Measurements from ENCODE around the gene MCCC1.
"Not testable (repeated sequence)": the region's sequence is repeated elsewhere in the genome, so short reads cannot be mapped to it uniquely, and the experiment has no call there.

MCCC1 gene

DNA sequence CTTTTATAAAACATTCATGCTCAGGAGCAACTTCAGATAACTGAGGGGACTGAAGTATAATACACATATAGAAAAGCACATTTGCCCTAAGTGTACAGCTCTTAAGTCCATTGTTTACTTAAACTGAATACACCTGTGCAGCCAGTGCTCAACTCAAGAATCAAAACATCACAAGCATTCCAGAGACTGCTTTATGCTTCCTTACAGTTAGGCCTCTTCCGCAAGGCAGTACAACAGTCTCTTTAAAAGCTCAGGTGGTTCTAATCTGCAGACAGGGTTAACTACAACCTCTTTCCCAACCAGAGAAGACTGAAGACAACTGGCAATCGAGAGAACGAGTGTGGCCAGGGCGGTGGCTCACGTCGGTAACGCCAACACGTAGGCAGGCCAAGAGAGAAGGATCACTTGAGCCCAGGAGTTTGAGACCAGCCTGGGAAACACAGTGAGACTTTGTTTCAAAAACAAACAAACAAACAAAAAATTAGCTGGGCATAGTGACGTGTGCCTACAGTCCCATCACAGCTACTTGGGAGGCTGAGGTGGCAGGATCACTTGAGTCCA, 16.9 kb downstream of the MCCC1 start:
- Mint-ChIP-seq H3K27ac (no peak overlapping the region), H3K36me3 (peaks cover 68% of the 10 kb centered on the region), H3K27me3 (no peaks in the 10 kb centered on the region), H3K4me3 (no peak overlapping the region), H3K9me3 (no peaks in the 10 kb centered on the region), H3K4me1 (no peaks in the 10 kb centered on the region)
- no peak for ATAC-seq

DNA sequence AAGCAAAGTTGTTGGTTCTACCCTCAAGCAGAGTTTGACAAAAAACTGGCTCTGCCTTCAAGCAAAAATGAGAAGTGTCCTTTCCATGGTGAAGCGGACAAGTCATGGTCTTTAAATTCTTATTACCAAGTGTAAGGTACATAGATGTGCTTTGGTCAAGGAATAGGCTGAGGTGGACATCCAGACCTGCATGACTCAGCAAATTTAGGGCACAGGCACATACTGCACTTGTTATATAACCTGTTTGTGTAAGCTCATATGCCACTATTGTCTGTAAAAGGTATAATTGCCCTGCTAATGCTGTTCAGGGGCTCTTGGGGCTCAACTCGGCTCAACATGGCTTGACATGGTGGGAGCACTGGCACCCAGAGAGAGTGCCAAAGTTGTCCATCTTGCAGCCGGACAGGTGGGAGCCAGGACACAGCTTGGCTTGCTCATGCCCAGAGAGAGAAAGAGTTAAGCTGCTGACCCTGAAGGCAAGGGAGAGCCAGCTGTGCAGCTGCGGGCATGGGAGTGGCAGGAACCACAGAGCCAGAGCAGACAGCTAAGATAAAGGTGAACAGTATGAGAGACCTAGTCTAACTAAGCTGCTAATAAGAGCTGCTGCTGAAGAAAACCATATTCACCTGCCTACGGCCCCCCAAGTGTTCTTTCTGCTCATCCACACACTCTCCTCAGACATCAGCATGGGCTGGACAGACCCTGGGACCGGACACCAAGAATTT, 17.7 kb downstream of the MCCC1 start:
- ATAC-seq: no peak
- Mint-ChIP-seq H3K36me3 (peaks cover 68% of the 10 kb centered on the region), H3K27me3 (no peaks in the 10 kb centered on the region), H3K27ac (no peak overlapping the region), H3K4me3 (no peak overlapping the region), H3K9me3 (no peaks in the 10 kb centered on the region), H3K4me1 (no peaks in the 10 kb centered on the region)

DNA sequence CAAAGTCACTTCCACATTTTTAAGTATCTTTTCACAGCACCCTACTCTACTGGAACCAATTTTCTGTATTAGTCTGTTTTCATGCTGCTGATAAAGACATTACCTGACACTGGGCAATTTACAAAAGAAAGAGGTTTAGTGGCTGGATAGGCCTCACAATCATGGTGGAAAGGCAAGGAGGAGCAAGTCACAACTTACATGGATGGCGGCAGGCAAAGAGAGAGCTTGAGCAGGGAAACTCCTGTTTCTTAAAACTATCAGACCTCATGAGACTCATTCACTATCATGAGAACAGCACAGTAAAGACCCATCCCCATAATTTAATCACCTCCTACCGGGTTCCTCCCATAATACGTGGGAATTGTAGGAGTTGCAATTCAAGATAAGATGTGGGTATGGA, 18.7 kb downstream of the MCCC1 start:
- Mint-ChIP-seq H3K9me3 (no peaks in the 10 kb centered on the region), H3K27ac (no peak overlapping the region), H3K27me3 (no peaks in the 10 kb centered on the region), H3K4me1 (no peaks in the 10 kb centered on the region), H3K4me3 (no peak overlapping the region), H3K36me3 (peaks cover 64% of the 10 kb centered on the region)
- ATAC-seq: no peak

DNA sequence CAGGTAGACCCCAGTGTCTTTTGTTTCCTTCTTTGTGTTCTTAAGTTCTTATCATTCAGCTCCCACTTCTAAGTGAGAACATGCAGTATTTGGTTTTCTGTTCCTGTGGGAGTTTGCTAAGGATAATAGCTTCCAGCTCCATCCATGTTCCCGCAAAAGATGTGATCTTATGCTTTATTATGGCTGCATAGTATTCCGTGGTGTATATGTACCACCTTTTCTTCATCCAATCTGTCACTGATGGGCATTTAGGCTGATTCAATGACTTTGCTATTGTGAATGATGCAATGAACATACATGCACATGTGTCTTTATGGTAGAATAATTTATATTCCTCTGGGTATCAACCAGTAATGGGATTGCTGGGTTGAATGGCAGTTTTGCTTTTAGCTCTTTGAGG, 24.4 kb downstream of the MCCC1 start:
- Mint-ChIP-seq H3K27ac (no peak overlapping the region), H3K36me3 (peaks cover 58% of the 10 kb centered on the region), H3K4me3 (no peak overlapping the region)

DNA sequence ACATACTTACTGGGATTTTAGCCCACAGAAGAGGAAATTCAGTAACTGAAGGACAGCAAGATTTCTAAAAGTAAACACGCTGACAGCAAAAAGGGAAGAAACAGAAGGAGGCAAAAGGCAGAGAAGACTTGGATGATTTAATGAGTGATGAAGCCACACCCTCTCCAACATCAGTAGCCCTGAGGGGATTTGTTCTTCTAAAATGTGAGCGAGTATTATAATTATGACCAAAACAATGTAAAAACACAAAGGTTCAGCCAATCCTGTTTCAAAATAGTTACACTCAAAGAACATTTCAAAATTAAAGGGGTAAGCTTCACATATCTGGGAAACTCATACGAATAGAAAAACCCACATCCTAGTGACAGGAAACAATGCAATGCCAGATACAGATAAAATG, 25.0 kb downstream of the MCCC1 start:
- ATAC-seq: no peak
- Mint-ChIP-seq H3K4me3 (no peak overlapping the region), H3K9me3 (peaks cover 3% of the 10 kb centered on the region), H3K27me3 (no peaks in the 10 kb centered on the region), H3K36me3 (peaks cover 52% of the 10 kb centered on the region), H3K4me1 (no peaks in the 10 kb centered on the region), H3K27ac (no peak overlapping the region)

More for the DNA sequence above, 24.4 kb downstream of the MCCC1 start:
- H3K9me3 Mint-ChIP-seq: peaks cover 3% of the 10 kb centered on the region
- no peaks in the 10 kb centered on the region for H3K27me3 Mint-ChIP-seq
- H3K4me1 Mint-ChIP-seq: no peaks in the 10 kb centered on the region
- ATAC-seq: no peak

DNA sequence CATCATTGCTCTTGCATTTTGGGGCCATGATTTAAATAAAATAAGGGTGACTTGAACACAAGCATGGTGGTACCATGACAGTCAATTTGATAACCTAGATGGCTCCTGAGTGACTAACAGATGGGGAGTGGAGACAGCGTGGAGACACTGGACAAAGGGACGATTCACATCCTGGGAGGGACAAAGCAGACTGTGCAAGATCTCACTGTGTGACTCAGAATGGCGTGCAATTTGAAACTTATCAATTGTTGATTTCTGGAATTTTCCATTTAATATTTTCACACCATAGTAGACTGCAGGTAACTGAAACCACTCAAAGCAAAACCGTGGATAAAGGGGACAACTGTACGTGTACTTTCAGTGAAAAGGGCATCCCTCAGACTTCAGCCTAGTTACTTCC, 25.5 kb downstream of the MCCC1 start:
- no peaks in the 10 kb centered on the region for H3K27me3 Mint-ChIP-seq
- H3K4me1 Mint-ChIP-seq: no peaks in the 10 kb centered on the region
- peaks cover 3% of the 10 kb centered on the region for H3K9me3 Mint-ChIP-seq
- H3K36me3 Mint-ChIP-seq: peaks cover 47% of the 10 kb centered on the region
- ATAC-seq: no peak
- no peak overlapping the region for H3K4me3 Mint-ChIP-seq
- H3K27ac Mint-ChIP-seq: no peak overlapping the region

DNA sequence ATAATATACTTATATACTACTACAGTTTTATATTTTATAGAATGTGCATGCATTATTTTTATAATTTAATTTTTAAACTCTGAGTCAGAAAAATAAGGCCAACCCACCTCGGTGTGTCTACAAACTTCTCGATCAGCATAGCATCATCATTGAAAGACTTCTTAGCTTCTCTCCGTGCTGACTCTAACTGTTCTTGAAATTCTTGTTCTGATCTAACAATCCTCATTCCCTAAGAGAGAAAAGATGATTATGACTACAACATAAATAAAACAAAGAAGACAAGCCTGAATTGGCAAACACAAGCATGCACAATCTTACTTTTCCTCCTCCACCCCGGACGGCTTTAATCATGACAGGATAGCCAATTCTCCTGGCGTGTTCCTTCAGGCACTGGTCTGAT, 28.4 kb downstream of the MCCC1 start:
- no peak for ATAC-seq
- no peaks in the 10 kb centered on the region for H3K27me3 Mint-ChIP-seq
- H3K36me3 Mint-ChIP-seq: peaks cover 53% of the 10 kb centered on the region
- H3K9me3 Mint-ChIP-seq: peaks cover 3% of the 10 kb centered on the region
- H3K27ac Mint-ChIP-seq: no peak overlapping the region
- H3K4me3 Mint-ChIP-seq: no peak overlapping the region
- H3K4me1 Mint-ChIP-seq: no peaks in the 10 kb centered on the region

DNA sequence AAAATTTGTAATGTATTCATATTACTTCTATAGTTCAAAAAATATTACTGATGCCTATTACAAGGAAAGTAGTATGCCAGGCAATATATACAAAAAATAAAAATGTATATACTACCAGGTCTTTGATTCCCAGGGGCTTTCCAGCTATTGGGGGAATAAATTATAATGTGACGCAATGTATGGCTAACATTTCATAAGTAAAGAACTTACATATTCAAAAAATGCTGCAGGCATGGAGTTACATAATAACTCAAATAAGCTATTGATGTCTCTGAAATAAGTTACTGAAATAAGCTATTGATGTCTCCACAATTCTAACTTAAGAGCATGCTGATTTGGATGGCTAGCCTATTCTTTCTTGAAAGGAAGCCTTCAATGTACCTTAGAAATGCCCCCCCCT, 30.2 kb downstream of the MCCC1 start:
- no peak for ATAC-seq
- no peaks in the 10 kb centered on the region for H3K4me1 Mint-ChIP-seq
- no peak overlapping the region for H3K4me3 Mint-ChIP-seq
- H3K9me3 Mint-ChIP-seq: no peaks in the 10 kb centered on the region
- no peak overlapping the region for H3K27ac Mint-ChIP-seq
- H3K27me3 Mint-ChIP-seq: no peaks in the 10 kb centered on the region
- peaks cover 54% of the 10 kb centered on the region for H3K36me3 Mint-ChIP-seq

DNA sequence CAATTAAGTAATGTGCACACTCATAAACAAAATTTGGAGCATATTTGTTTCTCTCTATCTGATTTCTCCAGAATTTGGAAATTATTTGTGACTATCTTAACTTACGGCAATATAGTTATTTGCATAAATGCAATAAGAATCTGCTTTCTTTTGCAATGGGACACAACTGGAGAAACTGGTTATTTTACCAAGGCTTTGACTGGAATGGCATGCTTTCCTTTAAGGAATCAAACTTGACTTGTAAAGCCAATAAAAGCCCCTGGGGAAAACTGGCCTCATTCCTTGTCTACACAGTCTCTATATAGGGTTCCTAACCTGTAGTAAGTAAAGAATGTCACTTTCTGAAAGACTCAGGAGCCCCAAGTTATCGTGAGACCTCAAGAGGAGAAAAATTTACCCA, 32.4 kb downstream of the MCCC1 start:
- H3K4me3 Mint-ChIP-seq, H3K27ac Mint-ChIP-seq, H3K27me3 Mint-ChIP-seq, H3K9me3 Mint-ChIP-seq, H3K4me1 Mint-ChIP-seq, ATAC-seq: not testable (repeated sequence)
- H3K36me3 Mint-ChIP-seq: peaks cover 60% of the 10 kb centered on the region

DNA sequence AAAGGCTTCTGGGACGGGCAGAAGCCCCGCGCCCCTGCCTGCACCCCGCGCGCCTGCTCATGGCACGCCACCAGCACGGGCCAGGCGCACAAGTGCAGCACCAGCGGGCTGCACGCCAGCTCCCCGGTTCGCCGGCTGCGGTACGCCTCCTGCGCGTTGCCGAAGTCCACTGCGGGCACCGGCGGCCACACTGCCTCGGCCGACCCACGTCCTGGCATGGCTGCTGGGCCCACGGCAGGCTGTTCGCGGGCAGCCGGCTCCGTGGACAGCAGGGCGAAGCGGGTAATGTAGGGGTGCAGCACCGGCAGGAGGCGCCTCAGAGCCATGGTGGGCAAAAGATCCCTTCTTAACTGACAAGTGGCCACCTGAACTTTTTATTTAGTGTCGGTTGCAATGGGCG, 34.8 kb downstream of the MCCC1 start:
- peaks cover 61% of the 10 kb centered on the region for H3K36me3 Mint-ChIP-seq
- H3K27me3 Mint-ChIP-seq: no peaks in the 10 kb centered on the region

DNA sequence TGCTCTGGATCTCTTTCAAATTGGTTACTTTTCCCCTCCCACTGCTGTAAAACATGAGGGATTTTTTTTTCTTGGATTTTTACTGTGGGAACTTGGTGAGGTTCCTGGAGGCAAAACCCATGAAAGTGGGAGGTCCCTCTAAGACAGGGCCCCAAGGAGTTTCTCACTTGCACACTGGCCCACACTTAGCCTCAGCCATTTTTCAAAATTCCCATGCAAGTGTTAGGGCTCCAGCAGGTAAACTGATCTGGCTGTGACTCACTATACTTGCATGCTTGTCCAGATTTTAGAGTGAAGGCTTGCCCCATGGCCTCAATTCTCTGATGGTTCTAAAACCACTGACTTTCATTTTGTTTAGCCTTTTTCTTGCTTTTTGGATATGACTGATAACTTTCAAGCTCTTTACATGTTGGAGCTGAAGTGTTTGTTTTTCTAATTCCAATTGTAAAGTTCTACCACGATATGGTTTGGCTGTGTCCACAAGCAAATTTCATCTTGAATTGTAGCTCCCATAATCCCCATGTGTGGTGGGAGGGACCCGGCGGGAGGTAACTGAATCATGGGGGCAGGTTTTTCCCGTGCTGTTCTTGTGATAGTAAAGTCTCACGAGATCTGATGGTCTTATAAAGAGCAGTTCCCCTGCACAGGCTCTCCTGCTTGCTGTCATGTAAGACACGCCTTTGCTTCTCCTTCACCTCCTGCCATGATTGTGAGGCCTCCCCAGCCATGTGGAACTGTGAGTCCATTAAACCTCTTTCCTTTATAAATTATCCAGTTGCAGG, 37.7 kb downstream of the MCCC1 start:
- no peak overlapping the region for H3K27ac Mint-ChIP-seq
- no peak overlapping the region for H3K4me3 Mint-ChIP-seq
- no peaks in the 10 kb centered on the region for H3K9me3 Mint-ChIP-seq
- peaks cover 48% of the 10 kb centered on the region for H3K36me3 Mint-ChIP-seq
- no peaks in the 10 kb centered on the region for H3K27me3 Mint-ChIP-seq
- no peaks in the 10 kb centered on the region for H3K4me1 Mint-ChIP-seq
- ATAC-seq: no peak

More for the DNA sequence above, 34.8 kb downstream of the MCCC1 start:
- no peak overlapping the region for H3K4me3 Mint-ChIP-seq
- no peak overlapping the region for H3K27ac Mint-ChIP-seq
- H3K9me3 Mint-ChIP-seq: no peaks in the 10 kb centered on the region
- ATAC-seq: no peak
- H3K4me1 Mint-ChIP-seq: no peaks in the 10 kb centered on the region

DNA sequence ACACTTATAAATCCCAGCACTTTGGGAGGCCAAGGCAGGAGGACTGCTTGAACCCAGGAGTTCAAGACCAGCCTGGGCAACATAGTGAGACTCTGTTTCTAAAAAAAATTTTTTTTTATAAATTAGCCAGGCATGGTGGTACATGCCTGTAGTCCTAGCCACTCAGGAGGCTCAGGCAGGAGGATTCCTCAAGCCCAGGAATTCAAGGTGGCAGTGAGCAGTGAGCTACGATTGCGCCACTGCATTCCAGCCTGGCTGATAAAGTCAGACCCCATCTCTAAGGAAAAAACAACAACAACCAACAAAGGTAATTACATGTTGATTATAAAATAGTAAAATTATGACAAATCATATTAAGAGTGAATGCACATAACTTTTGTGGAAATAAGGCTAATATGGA, 40.9 kb downstream of the MCCC1 start:
- H3K27ac Mint-ChIP-seq: no peak overlapping the region
- ATAC-seq: no peak
- H3K4me1 Mint-ChIP-seq: no peaks in the 10 kb centered on the region
- no peaks in the 10 kb centered on the region for H3K27me3 Mint-ChIP-seq
- peaks cover 33% of the 10 kb centered on the region for H3K36me3 Mint-ChIP-seq
- no peak overlapping the region for H3K4me3 Mint-ChIP-seq
- no peaks in the 10 kb centered on the region for H3K9me3 Mint-ChIP-seq

DNA sequence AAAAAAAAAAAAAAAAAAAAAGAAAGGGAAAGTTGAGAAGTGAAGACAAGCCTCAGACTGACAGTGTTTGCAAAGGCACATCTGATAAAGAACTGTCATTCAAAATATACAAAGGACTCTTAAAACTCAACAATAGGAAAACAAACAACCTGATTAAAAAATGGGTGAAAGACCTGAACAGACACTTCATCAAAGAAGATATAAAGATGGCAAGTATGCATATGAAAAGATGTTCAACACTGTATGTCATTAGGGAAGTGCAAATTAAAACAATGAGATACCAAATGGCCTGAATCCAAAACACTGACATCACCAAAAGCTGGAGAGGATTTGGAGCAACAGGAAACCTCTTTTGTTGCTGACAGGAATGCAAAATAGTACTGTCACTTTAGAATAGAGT, 48.6 kb downstream of the MCCC1 start:
- Mint-ChIP-seq H3K27ac (no peak overlapping the region), H3K36me3 (peaks cover 58% of the 10 kb centered on the region), H3K9me3 (peaks cover 4% of the 10 kb centered on the region), H3K27me3 (no peaks in the 10 kb centered on the region), H3K4me3 (no peak overlapping the region), H3K4me1 (peaks cover 21% of the 10 kb centered on the region)
- no peak for ATAC-seq

DNA sequence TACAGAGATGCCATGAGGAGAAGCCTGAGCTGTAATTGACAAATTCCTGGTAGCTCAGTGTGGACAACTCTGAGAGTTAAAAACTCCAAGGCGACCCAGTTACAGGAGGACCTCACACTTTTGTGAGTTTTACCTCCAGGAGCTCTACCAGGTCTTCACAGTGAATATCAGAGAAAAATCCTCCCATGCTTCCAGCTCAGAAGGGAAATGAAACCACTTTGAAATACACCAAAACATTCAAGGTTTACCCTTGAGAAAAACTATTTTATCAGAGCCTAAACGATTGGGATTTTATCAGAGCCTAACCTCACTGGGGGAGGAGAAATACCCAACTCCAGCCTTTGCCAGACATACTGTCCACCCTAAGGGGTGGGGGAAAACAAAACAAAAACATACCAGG, 52.4 kb downstream of the MCCC1 start:
- H3K4me3 Mint-ChIP-seq: no peak overlapping the region
- ATAC-seq: no peak

DNA sequence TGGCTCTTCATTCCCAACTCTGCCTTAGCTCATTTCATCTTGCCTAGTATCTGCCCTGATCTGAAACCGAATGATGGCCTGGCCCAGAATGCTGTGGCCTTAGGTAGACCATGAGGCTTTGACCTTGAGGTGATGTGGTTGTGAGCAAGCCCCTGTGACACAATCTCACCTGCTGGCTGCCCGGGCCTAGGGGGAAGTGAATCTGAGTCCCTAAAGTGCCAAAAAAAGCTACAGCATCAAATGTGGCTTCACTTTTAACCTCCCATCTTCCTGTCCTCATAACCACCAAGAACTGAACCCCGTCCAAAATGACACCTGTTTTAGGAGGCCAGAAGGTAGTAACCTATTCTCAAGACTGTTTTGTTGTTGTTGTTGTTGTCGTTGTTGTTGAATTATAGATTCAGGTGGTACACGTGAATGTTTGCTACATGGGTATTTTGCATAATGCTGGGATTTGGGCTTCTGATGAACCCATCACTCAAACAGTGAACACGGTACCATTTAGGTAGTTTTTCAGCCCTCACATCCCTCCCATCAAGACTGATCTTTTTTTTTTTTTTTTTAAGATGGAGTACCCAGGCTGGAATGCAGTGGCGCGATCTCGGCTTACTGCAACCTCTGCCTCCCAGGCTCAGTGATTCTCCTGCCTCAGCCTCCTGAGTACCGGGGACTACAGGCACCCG, 54.6 kb downstream of the MCCC1 start:
- peak overlapping the region; percentile 55 for H3K27ac Mint-ChIP-seq
- H3K36me3 Mint-ChIP-seq: peaks cover 51% of the 10 kb centered on the region
- H3K4me1 Mint-ChIP-seq: peaks cover 51% of the 10 kb centered on the region
- H3K9me3 Mint-ChIP-seq: no peaks in the 10 kb centered on the region
- H3K4me3 Mint-ChIP-seq: no peak overlapping the region
- peak; percentile 96 for ATAC-seq
- H3K27me3 Mint-ChIP-seq: no peaks in the 10 kb centered on the region

More for the DNA sequence above, 52.4 kb downstream of the MCCC1 start:
- Mint-ChIP-seq H3K4me1 (peaks cover 45% of the 10 kb centered on the region), H3K9me3 (peaks cover 4% of the 10 kb centered on the region), H3K36me3 (peaks cover 68% of the 10 kb centered on the region), H3K27me3 (no peaks in the 10 kb centered on the region), H3K27ac (peak overlapping the region; percentile 19)

Measured in stimulated activated memory B cell treated with anti-CD40 and anti-IgM and Interleukin-4, amounts not matched to agents 10 μg/mL and 1 μg/mL and 100 μg/mL, for 72 hours (primary cell).